Suprapubic skin (tissue), 4 donors: ENCODE data around the gene CNIH4.
"Not testable (repeated sequence)": the region's sequence is repeated elsewhere in the genome, so short reads cannot be mapped to it uniquely, and the experiment has no call there.

Experiments
- CTCF ChIP-seq, 2 donors: fragments of 200-600 bp in 1 of 2; fragments of 450-650 bp in 1 of 2; sonication (generic) in 1 of 2; IDR thresholded peaks; one replicate each; pipeline ENCODE4 v1.5.1; 2016 to 2019; ENCODE audit warnings: antibody characterized with exemption in 2 of 2, mild to moderate bottlenecking in 1 of 2, moderate library complexity in 1 of 2
- EP300 ChIP-seq: sonication (generic); formaldehyde crosslinking; IDR thresholded peaks from one replicate; pipeline ENCODE4 v1.6.1; 2017; ENCODE audit warnings: antibody characterized with exemption
- POLR2A ChIP-seq, 2 donors: fragments of 450-650 bp; IDR thresholded peaks; one replicate each; pipeline ENCODE4 v1.6.1; 2017; ENCODE audit warnings: antibody characterized with exemption in 2 of 2, mild to moderate bottlenecking in 2 of 2, moderate library complexity in 2 of 2
- POLR2AphosphoS5 ChIP-seq, 3 donors: sonication (generic); formaldehyde crosslinking; IDR thresholded peaks; one replicate each; pipeline ENCODE4 v1.6.1; 2017; ENCODE audit warnings: antibody characterized with exemption in 3 of 3

- TF ChIP-seq POLR2AphosphoS5 (IDR thresholded peaks at IDR 0.05); CTCF (IDR thresholded peaks at IDR 0.05); POLR2A (IDR thresholded peaks at IDR 0.05); EP300: not testable (repeated sequence)
Observed at GRCh38 chr1:224349716-224350115, 7.0 kb upstream of the CNIH4 start.
